Kidney (tissue), 14 donors: ENCODE measurements around the gene HIPK2. TPM values are rescaled to one million over a fixed set of nuclear protein-coding genes. Genes with fewer than 3 reads are reported as not detected.

Experiments used
- DNase-seq, 5 donors: peaks; one replicate each; pipeline ENCODE4 v3.0.0-alpha.2; 2013 to 2020
- FAIRE-seq: peaks from 2 replicates; lab custom pipeline; 2012; peaks lifted over from hg19 to GRCh38; lab: Jason Lieb, UNC
- H3K27ac ChIP-seq, 2 donors: one replicate each; pipeline ENCODE4 v1.7.0; 2013; ENCODE audit warnings: low read depth in 2 of 2, low read length in 2 of 2, inconsistent platforms in 1 of 2
- H3K27me3 ChIP-seq: one replicate; pipeline ENCODE4 v1.7.1; 2013; ENCODE audit warnings: low read length, inconsistent platforms; ENCODE audit not compliant: control insufficient read depth, insufficient read depth
- H3K36me3 ChIP-seq, 3 donors: one replicate each; pipeline versions ENCODE4 v1.7.0 to v1.7.1; 2013; ENCODE audit warnings: low read length in 3 of 3, control low read depth in 1 of 3, inconsistent platforms in 1 of 3; ENCODE audit not compliant: insufficient read depth in 3 of 3, control insufficient read depth in 2 of 3
- H3K4me1 ChIP-seq, 3 donors: one replicate each; pipeline versions ENCODE4 v1.7.0 to v1.7.1; 2013; ENCODE audit warnings: low read length in 3 of 3, inconsistent platforms in 1 of 3, low read depth in 1 of 3; ENCODE audit not compliant: control insufficient read depth in 2 of 3, insufficient read depth in 2 of 3
- H3K4me3 ChIP-seq, 3 donors: one replicate each; pipeline versions ENCODE4 v1.7.0 to v1.8.1; 2013; ENCODE audit warnings: low read length in 3 of 3, control low read depth in 1 of 3, inconsistent platforms in 1 of 3
- H3K9ac ChIP-seq, 3 donors: one replicate each; pipeline versions ENCODE4 v1.7.0 to v1.7.1; 2013; ENCODE audit warnings: low read length in 3 of 3, control low read depth in 1 of 3, inconsistent platforms in 1 of 3
- H3K9me3 ChIP-seq, 3 donors: one replicate each; pipeline versions ENCODE4 v1.7.0 to v1.7.1; 2013; ENCODE audit warnings: low read length in 3 of 3, control low read depth in 1 of 3, inconsistent platforms in 1 of 3; ENCODE audit not compliant: control insufficient read depth in 2 of 3, insufficient read depth in 1 of 3
- intact Hi-C: fragments of 100-400 bp; cut with DNase I; formaldehyde crosslinking; loops from one replicate; pipeline ENCODE4 v1.11.1; 2022
- polyA plus RNA-seq: library from polyadenylated mRNA; stranded (reverse); fragments of 350-450 nt; fragmentation: Illumina TruSeq; extraction: RNeasy Lipid Tissue Mini Kit (QIAGEN cat#74804); gene quantifications from one replicate; pipeline ENCODE4 v1.2.3, GENCODE V29; 2014; ENCODE audit warnings: low read depth, low replicate concordance; ENCODE audit not compliant: insufficient read depth
- total RNA-seq: library from RNA; stranded (reverse); fragmentation: NEBNext Ultra II Directional; extraction: Animal tissue kit (Norgen Biotek cat#: 25700); gene quantifications from one replicate; pipeline ENCODE4 v1.2.1, GENCODE V29; 2021
- TF ChIP-seq, protein P1 (sequence below): IDR thresholded peaks from 3 replicates; pipeline ENCODE4 v1.5.1; 2012; ENCODE audit warnings: mild to moderate bottlenecking, moderate library complexity, borderline replicate concordance; ENCODE audit not compliant: insufficient read depth; ENCODE audit errors: extremely low read depth
- donor health status: control.
- donor health status: control.
- donor health status: control.
- donor health status: control.
- donor health status: control.
- donor health status: DM: yes; HTN: yes; CAD: no.
- donor health status: Normal renal cell carcinoma (clear cell type).

The HIPK2 gene
- total and polyA plus RNA-seq, 2 donors from 2014 or later, result 9.6 to 153 TPM

DNA sequence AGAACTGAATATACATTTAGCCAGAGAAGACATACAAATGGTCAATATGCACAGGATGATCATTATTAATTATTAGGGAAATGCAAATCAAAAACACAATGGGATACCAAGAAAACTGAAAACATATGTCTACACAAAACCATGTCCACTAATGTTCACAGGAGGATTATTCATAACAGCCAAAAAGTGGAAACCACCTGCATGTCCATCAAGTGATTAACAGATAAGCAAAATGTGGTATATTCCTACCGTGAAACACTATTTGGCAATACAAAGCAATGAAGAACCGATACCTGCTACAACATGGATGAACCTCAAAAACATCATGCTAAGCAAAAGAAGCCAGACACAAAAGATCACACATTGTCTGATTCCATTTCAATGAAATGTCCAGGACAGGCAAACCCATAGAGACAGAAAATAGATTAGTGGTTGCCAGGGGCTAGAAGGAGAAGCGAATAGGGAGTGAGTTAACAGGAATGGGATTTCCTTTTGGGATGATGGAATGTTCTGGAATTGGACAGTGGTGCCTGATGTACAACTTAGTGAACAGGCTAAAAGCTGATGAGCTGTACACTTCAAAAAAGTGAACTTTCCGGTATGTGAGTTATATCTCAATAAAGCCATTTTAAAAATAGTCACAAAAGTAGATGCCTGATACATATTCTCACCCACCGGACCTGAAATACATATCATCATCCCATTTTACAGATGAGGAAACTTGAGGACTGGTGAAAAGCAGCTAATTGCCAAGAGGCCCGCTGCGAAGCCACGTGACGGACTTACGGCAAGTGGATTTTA is 33.6 kb downstream of the HIPK2 start:
- H3K4me1 ChIP-seq, result peaks cover 8 to 68% (median 61%) of the 10 kb centered on the region in 3 donors
- no peak overlapping the region for H3K9ac ChIP-seq
- no peaks in the 10 kb centered on the region for H3K36me3 ChIP-seq
- DNase-seq (no peak), FAIRE-seq (no peak)
- no peaks in the 10 kb centered on the region for H3K27me3 ChIP-seq
- peak overlapping the region; percentile 12 to 51 for H3K27ac ChIP-seq
- intact Hi-C loops, result no loop called here
- H3K4me3 ChIP-seq, result no peak overlapping the region
- TF ChIP-seq, protein P1, sequence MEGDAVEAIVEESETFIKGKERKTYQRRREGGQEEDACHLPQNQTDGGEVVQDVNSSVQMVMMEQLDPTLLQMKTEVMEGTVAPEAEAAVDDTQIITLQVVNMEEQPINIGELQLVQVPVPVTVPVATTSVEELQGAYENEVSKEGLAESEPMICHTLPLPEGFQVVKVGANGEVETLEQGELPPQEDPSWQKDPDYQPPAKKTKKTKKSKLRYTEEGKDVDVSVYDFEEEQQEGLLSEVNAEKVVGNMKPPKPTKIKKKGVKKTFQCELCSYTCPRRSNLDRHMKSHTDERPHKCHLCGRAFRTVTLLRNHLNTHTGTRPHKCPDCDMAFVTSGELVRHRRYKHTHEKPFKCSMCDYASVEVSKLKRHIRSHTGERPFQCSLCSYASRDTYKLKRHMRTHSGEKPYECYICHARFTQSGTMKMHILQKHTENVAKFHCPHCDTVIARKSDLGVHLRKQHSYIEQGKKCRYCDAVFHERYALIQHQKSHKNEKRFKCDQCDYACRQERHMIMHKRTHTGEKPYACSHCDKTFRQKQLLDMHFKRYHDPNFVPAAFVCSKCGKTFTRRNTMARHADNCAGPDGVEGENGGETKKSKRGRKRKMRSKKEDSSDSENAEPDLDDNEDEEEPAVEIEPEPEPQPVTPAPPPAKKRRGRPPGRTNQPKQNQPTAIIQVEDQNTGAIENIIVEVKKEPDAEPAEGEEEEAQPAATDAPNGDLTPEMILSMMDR, result no peak
- H3K9me3 ChIP-seq, result no peaks in the 10 kb centered on the region

DNA sequence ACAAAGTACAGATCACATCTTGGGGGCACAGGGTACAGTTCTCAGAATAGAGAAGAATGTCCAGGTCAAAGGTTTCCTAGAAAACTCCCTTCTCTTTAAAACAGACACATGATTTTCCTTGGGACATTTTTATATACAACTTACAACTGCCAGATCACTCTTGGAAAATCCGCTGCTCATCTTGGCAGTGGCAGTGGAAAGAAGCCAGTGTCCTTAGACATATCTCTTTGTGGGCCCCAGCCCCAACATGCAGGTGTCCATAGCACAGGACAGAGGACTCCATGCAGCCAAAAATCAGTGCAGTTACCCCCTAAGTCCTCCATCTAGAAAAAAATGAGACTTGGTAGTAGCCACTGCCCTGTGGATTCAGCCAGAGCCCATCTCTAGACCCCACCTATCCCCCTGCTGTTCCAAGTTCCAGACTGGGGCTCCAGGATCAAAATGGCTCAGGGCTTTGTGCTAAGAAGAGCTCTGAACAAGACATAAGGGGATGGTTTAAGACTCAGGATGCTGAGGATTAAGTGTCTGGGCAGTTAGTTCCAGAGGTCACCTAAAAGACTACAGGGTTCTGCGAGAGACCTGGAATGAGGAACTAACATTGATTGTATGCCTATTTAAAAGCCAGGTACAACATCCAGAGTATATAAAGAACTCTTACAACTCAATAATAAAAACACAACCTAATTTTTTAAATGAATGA is 34.4 kb downstream of the HIPK2 start:
- TF ChIP-seq, protein P1, result no peak
- peaks cover 8 to 68% (median 60%) of the 10 kb centered on the region in 3 donors for H3K4me1 ChIP-seq

DNA sequence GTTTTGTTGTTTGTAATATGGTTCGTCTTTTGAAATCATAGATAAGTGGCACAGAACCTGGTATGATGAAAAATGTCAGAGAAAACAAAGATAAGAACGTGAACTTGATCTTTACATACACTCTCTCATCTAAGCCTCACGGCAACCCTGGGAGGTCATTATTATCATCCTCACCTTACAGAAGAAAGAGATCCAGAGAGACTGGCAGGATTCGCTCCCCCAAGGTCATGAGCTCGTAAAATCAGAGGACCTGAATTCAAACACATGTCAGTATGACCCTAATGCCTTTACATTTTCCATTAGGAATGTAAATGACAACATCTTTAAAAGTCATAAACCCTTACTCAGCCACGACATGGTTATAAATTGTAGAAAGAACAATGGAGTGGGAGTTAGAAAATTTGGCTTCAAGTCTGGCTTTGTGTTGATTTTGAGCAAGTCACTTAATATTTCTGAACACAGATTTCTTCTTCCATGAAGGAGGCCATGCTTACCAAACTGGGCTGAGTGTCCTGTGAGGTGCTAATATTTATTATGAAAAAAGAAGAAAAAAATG is 35.9 kb downstream of the HIPK2 start:
- intact Hi-C loops, result no loop called here
- Histone ChIP-seq H3K27me3 (no peaks in the 10 kb centered on the region), H3K9ac (no peak overlapping the region), H3K4me1 (peaks cover 8 to 67% (median 65%) of the 10 kb centered on the region in 3 donors), H3K36me3 (no peaks in the 10 kb centered on the region), H3K9me3 (no peaks in the 10 kb centered on the region), H3K27ac (peak overlapping the region in 1 of 2 donors; percentile 26), H3K4me3 (no peak overlapping the region)
- DNase-seq (no peak), FAIRE-seq (no peak)
- TF ChIP-seq, protein P1, result no peak

More for the DNA sequence above, 34.4 kb downstream of the HIPK2 start:
- no peaks in the 10 kb centered on the region for H3K36me3 ChIP-seq
- DNase-seq, result no peak
- intact Hi-C loops, result no loop called here
- no peak for FAIRE-seq
- no peak overlapping the region for H3K9ac ChIP-seq
- H3K4me3 ChIP-seq, result no peak overlapping the region
- no peaks in the 10 kb centered on the region for H3K9me3 ChIP-seq
- H3K27me3 ChIP-seq, result no peaks in the 10 kb centered on the region
- no peak overlapping the region for H3K27ac ChIP-seq
